ENCODE data around the gene OR9Q1.

OR9Q1 gene

GRCh38 chr11:57978686-57979531 lies 44.8 kb upstream of the OR9Q1 start (continued):
- TF ChIP-seq INSM2 (tag by site-specific recombination; IDR thresholded peaks at IDR 0.05) = no peak
- TF ChIP-seq ZNF777 (tag by site-specific recombination; IDR thresholded peaks at IDR 0.05; ENCODE audit: borderline replicate concordance) = no peak
- TF ChIP-seq ZNF37A (tag by site-specific recombination; IDR thresholded peaks at IDR 0.05) = no peak
- TF ChIP-seq ZNF266 (tag by site-specific recombination; IDR thresholded peaks at IDR 0.05; ENCODE audit: low read depth) = no peak
- no peak for TF ChIP-seq ZNF155 (tag by site-specific recombination; IDR thresholded peaks at IDR 0.05)

DNA sequence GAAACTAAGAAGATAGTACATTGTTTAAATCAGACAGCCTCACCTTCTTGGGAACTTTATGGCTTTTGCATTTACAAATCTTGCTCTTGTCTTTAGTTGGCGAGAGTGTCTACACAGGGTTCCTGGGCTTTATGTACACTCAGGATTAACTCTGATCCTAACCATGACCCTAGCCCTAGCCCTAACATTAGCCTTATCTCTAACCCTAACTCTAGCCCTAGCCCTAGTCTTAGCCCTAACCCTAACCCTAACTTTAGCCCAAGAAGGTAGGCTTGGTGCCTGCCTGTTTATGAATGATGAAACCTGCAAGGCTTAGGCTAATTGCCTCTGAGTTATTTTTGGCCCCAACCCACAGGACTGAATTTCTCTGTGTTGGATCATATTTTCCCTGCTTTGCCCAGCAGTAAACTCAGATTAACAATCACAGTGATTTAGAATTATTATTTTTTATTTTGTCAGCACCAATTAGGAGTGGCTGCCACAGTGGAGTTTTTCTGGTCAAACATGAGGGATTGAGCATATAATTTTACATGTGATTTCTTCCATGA lies 44.1 kb upstream of the OR9Q1 start:
- no peaks in the 10 kb centered on the region for H3K36me3 ChIP-seq (ENCODE audit: control insufficient read depth in 2 of 2, insufficient read depth in 1 of 2, low read length in 2 of 2)
- POLR2A ChIA-PET = no interaction called here
- H3K27ac ChIP-seq (ENCODE audit: extremely low read depth, low read depth, low read length) = no peak overlapping the region
- TF ChIP-seq ZNF214 (tag by site-specific recombination; IDR thresholded peaks at IDR 0.05; ENCODE audit: borderline replicate concordance) (no peak), GLI4 (tag by site-specific recombination; IDR thresholded peaks at IDR 0.05) (no peak), IKZF3 (tag by site-specific recombination; IDR thresholded peaks at IDR 0.05) (no peak)
- H3K9me3 ChIP-seq (ENCODE audit: control insufficient read depth, insufficient read depth, low read depth, low read length) = no peaks in the 10 kb centered on the region
- CTCF ChIA-PET = no interaction called here
- no peak overlapping the region for H3K4me3 ChIP-seq (ENCODE audit: low read depth, low read length)
- no peaks in the 10 kb centered on the region for H3K4me1 ChIP-seq (ENCODE audit: control insufficient read depth, insufficient read depth, low read length)

DNA sequence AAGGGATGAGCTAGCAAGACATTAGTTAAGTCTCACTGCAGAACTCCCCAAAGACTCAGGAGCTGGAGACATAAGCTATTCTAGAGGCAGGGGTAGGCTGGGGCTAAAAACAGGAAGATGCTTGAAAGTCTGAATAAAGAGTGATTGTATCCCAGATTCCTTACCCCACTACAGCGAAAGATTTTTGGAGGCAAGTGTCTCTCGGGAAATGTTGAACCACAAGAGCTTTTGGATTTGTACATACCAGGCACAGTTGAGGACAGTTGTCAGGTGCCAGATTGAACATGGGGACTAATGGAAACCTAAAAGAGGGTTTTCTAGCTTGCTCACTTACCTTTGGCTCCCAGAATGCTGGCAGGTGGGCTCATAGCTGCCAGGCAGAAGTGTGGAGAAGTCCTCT lies 43.5 kb upstream of the OR9Q1 start:
- no peaks in the 10 kb centered on the region for H3K4me1 ChIP-seq (ENCODE audit: control insufficient read depth, insufficient read depth, low read length)
- CTCF ChIA-PET = interaction anchor here (0.6 kb wide), 1 partner anchor 52 kb away, joined by 4 read pairs; no protein-coding TSS in a partner anchor
- no peak overlapping the region for H3K4me3 ChIP-seq (ENCODE audit: low read depth, low read length)
- POLR2A ChIA-PET = no interaction called here
- TF ChIP-seq, protein P1, sequence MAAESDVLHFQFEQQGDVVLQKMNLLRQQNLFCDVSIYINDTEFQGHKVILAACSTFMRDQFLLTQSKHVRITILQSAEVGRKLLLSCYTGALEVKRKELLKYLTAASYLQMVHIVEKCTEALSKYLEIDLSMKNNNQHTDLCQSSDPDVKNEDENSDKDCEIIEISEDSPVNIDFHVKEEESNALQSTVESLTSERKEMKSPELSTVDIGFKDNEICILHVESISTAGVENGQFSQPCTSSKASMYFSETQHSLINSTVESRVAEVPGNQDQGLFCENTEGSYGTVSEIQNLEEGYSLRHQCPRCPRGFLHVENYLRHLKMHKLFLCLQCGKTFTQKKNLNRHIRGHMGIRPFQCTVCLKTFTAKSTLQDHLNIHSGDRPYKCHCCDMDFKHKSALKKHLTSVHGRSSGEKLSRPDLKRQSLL (tag by site-specific recombination; IDR thresholded peaks at IDR 0.05) = no peak
- no peak for TF ChIP-seq ZNF23 (tag by site-specific recombination; IDR thresholded peaks at IDR 0.05; ENCODE audit: borderline replicate concordance)
- TF ChIP-seq PRDM10 (tag by site-specific recombination; IDR thresholded peaks at IDR 0.05) = no peak
- TF ChIP-seq BCL6B (tag by site-specific recombination; IDR thresholded peaks at IDR 0.05) = no peak
- TF ChIP-seq ZNF266 (tag by site-specific recombination; IDR thresholded peaks at IDR 0.05; ENCODE audit: low read depth) = no peak
- no peak overlapping the region for H3K27ac ChIP-seq (ENCODE audit: extremely low read depth, low read depth, low read length)
- no peaks in the 10 kb centered on the region for H3K9me3 ChIP-seq (ENCODE audit: control insufficient read depth, insufficient read depth, low read depth, low read length)
- no peaks in the 10 kb centered on the region for H3K36me3 ChIP-seq (ENCODE audit: control insufficient read depth in 2 of 2, insufficient read depth in 1 of 2, low read length in 2 of 2)
